LoVo (cell line): Measurements from ENCODE around the gene PNPLA5.
"Not testable (repeated sequence)": the region's sequence is repeated elsewhere in the genome, so short reads cannot be mapped to it uniquely, and the experiment has no call there.

Experiments used
- DNase-seq: peaks from one replicate; pipeline ENCODE4 v3.0.0-alpha.2; 2016; ENCODE audit warnings: low spot score

Gene PNPLA5, protein sequence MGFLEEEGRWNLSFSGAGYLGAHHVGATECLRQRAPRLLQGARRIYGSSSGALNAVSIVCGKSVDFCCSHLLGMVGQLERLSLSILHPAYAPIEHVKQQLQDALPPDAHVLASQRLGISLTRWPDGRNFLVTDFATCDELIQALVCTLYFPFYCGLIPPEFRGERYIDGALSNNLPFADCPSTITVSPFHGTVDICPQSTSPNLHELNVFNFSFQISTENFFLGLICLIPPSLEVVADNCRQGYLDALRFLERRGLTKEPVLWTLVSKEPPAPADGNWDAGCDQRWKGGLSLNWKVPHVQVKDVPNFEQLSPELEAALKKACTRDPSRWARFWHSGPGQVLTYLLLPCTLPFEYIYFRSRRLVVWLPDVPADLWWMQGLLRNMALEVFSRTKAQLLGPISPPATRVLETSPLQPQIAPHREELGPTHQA

DNA sequence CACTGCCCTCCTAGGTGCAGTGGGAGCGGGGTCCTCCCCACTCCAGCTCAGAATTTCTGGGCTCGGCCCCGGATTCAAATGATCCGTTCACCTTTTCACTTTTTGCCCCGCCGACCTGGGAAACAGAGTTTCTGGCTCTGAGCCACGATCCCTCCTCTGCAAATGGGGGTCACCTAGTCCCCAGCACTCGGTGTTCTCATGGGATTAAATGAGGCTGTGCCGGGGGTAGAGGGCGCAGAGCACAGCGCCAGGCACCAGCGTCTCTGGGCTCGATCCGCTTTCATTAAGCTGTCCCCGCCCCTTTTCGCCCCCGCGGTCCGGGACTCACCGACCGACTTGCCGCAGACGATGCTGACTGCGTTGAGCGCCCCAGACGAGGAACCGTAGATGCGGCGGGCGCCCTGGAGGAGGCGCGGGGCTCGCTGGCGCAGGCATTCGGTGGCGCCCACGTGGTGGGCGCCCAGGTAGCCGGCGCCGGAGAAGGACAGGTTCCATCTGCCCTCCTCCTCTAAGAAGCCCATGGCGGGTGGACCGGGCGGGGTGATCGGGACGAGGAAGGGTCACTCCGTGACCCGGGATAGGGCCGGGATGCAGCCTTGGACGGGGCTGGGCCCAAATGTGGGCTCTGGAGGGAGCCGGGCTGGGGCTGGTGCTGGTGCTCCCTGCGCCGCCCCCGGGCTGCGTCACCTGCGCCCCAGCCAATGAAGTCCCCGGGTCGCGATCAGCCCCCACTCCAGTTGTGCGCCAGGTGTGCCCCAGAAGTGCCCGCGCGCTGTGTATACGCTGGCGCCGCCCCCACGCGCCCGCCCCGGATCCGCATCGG is at the start of gene PNPLA5:
Gene PNPLA5 (minus strand): TSS at position 654 of the 823 bp plus-strand sequence. CDS start 133 bp downstream, at position 521.
- no peak for DNase-seq

DNA sequence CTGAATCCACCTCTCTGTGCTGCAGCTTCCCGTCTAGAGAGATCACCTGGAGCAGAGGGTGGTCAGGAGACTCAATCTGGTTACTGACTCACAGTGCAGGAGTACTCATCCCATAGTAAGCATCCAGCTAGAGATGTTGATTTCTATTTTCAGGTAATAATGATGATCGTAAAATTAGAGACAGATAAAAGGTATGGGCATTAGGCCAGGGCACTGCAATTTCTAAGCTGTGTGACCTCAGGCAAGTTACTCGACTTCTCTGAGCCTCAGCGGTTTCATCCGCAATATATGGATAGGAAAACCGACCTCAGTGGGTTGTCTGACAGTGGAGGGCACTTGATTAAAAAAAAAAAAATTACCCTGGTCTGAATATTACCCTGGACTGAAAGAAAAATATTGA is 49.6 kb upstream of the PNPLA5 start:
- no peak for DNase-seq

GRCh38 chr22:43931771-43932170 is 40.0 kb upstream of the PNPLA5 start:
- DNase-seq, result no peak

- no peak for DNase-seq
Measured at GRCh38 chr22:43928908-43929307, 37.1 kb upstream of the PNPLA5 start.

GRCh38 chr22:43928468-43928867 is 36.7 kb upstream of the PNPLA5 start:
- DNase-seq, result no peak

GRCh38 chr22:43926349-43926710 is 34.5 kb upstream of the PNPLA5 start:
- DNase-seq, result no peak

- no peak for DNase-seq
Measured at GRCh38 chr22:43925433-43926348, 33.9 kb upstream of the PNPLA5 start.

DNA sequence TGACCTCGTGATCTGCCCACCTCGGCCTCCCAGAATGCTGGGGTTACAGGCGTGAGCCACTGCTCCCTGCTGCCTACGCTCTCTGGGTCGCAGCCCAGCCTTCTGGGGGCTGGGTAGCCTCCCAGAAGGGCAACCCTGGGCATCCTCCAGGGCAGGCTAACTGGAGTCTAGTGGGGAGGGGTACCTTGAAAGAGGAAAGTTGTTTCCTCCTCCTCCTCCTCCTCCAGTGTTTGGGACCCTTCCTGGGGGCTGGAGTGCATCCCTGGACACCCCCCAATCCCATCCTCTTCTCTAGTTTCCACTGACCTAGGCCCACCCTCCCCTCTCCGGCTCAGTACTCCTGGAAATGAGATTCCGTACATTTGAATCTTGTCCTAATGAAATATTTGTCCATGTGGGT is 33.1 kb upstream of the PNPLA5 start:
- no peak for DNase-seq

- DNase-seq, result peak; percentile 77
Measured at GRCh38 chr22:43923631-43924464, 32.0 kb upstream of the PNPLA5 start, which contains the start of gene PNPLA3. Gene PNPLA3 (plus strand): TSS chr22:43923805. CDS start chr22:43923912, 107 bp downstream.

DNA sequence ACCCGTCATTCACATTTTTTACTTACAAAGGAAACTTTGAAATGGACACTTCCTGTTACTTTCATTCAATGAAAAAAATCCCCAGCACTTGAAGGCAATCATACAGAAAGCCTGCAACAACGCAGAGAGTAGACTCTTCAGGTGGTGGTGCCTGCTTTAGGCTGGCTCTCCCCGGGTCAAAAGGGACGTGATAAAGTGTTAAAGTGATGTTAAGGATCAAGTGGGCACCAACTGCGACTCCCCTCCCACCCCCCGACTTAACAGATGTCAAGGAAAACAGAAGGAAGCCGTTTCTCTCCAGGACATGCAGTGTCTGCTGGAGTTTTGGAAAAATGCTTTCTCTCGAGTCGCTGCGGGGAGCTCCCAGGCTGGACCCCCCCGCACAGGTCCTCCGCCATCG is 31.4 kb upstream of the PNPLA5 start:
- DNase-seq, result no peak

GRCh38 chr22:43922123-43922522 is 30.3 kb upstream of the PNPLA5 start:
- DNase-seq, result peak; percentile 9

DNA sequence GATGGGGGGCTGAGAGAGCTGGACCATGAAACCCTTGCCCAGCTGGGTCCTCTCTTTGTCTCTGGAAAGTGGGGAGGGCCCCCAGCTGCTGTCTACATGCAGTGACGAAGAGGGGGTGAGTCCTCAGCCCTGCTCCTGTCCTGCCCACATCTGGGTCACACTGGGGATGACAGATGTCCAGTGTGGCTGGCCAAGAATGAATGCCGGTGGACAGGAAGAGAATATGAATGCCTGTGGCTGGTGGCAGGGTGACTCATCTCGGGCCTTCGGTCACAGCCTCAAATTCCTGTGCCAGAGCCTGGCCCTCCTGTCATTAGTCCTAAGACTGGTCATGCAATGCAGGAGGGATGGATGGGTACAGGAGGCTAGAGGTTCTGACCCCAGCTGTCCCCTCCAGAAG is 29.6 kb upstream of the PNPLA5 start:
- DNase-seq, result peak; percentile 52

DNA sequence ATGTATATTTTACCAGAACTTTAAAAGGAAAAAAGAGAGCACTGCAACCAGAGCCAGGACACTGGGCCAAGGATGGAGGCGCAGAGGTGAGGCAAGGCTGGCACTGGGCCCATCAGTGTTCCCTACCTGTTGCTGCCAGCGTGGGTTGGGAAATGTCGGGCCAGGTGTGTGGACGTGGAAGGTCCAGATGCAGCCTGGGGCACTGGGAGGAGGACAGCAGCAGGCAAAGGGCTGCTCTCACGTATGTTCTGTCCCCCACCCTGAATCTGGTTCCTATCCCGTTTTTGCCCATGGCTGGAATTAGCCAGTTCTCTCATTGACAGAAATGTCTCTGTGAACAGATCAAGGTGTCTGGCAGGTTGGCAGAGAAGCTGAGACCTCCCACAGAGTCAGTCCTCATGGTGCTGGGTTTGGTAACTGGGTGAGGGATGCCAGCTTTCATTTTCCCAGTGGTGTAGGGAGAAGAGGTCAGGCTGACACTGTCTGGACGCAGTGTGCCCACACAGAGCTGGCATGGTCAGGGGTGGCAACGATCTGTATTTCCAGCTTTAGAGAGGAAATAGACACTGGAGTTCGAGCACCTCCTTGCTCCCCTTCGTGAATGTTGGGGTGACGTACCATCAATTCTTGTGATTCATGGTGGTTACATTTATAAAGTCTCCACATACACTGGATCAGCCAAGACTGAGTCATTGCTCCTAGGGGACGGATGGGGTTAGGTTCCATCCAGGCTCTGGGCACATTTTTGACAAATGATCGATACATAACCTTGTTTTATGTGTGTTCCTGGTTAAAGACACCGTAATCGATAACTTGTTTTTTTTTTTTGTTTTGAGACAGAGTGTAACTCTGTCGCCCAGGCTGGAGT is 27.5 kb upstream of the PNPLA5 start:
- no peak for DNase-seq

- DNase-seq, result no peak
Measured at GRCh38 chr22:43917521-43917920, 25.7 kb upstream of the PNPLA5 start.

DNA sequence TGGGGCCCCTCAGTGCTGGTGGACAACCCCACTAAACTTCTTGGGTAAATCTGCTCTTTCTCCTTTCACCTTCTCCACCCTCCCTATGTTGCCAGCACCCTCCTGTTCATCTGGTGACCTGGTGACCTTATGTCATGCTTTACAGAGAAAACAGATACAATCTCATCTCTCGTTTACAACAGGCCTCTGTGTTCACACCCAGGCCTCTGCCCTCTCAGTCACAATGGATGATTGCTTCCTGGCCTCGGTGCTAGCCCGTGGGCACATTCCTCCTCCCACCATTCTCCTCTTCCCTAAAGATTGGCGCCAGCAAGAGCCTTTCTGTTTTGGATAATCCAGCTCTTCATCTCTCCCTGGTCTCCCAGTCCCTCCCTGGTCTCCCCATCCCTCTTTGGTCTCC is 19.5 kb upstream of the PNPLA5 start:
- DNase-seq, result no peak

GRCh38 chr22:43910178-43910695 is 18.4 kb upstream of the PNPLA5 start:
- DNase-seq, result no peak

DNA sequence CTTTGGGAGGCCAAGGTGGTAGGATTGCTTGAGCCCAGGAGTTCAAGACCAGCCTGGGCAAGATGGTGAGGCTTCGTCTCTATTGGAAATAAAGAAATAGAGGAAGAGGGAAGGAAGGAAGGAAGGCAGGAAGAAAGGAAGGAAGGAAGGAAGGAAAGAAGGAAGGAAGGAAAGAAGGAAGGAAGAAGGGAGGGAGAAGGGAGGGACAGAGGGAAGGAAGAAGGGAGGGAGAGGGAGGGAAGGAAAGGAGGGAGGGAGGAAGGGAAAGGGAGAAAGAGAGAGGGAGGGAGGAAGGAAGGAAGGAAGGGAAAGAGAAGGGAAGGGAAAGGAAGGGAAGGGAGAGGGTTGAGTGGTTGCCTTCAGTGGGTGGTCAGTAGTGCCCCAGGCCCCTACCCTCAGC is 17.9 kb upstream of the PNPLA5 start:
- DNase-seq, result no peak

DNA sequence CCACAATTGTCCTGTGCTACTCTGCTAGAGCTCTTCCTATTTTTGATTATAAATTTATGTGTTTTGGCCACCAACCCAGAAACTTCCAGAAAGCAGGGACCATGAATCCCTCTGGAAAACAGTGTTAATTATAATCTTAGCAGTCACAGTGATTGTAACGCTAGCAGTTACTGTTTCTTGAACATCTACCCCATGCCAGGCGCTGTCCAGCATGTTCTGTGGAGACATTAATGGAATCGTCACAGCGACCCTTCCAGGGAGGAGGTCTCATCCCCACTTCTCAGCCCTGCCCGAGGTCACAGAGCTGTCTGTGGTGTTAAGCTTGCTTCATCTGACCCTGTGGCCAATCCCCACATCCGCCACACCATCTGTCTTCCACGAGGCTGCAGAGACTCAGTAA is 13.9 kb upstream of the PNPLA5 start:
- no peak for DNase-seq

- not testable (repeated sequence) for DNase-seq
Measured at GRCh38 chr22:43904412-43904811, 12.6 kb upstream of the PNPLA5 start.

- DNase-seq, result not testable (repeated sequence)
Measured at GRCh38 chr22:43903033-43903432, 11.2 kb upstream of the PNPLA5 start.
